IPS-18a (cell line): ENCODE measurements around the gene SCO1.

Source experiments
- H3K27ac ChIP-seq: one replicate; pipeline ENCODE4 v1.5.1; 2013; ENCODE audit warnings: low read length
- H3K27me3 ChIP-seq: one replicate; pipeline ENCODE4 v1.6.1; 2013; ENCODE audit warnings: mild to moderate bottlenecking, low read length; ENCODE audit not compliant: control insufficient read depth, insufficient read depth
- H3K36me3 ChIP-seq: one replicate; pipeline ENCODE4 v1.6.1; 2013; ENCODE audit warnings: low read depth, low read length; ENCODE audit not compliant: control insufficient read depth
- H3K4me1 ChIP-seq: one replicate; pipeline ENCODE4 v1.6.1; 2013; ENCODE audit warnings: low read depth, low read length; ENCODE audit not compliant: control insufficient read depth
- H3K4me3 ChIP-seq: one replicate; pipeline ENCODE4 v1.5.1; 2013; ENCODE audit warnings: low read length
- H3K9ac ChIP-seq: one replicate; pipeline ENCODE4 v1.6.1; 2013; ENCODE audit warnings: mild to moderate bottlenecking, low read length, moderate library complexity
- H3K9me3 ChIP-seq: one replicate; pipeline ENCODE4 v1.6.1; 2013; ENCODE audit warnings: low read depth, low read length; ENCODE audit not compliant: control insufficient read depth

The SCO1 gene

GRCh38 chr17:10651927-10652326 lies 45.4 kb downstream of the SCO1 start:
- Histone ChIP-seq H3K9ac (no peak overlapping the region), H3K36me3 (no peaks in the 10 kb centered on the region), H3K4me1 (no peaks in the 10 kb centered on the region), H3K4me3 (no peak overlapping the region), H3K27me3 (no peaks in the 10 kb centered on the region), H3K27ac (no peak overlapping the region), H3K9me3 (no peaks in the 10 kb centered on the region)

- H3K9me3 ChIP-seq, result no peaks in the 10 kb centered on the region
- H3K36me3 ChIP-seq, result no peaks in the 10 kb centered on the region
- H3K4me1 ChIP-seq, result no peaks in the 10 kb centered on the region
- H3K27me3 ChIP-seq, result no peaks in the 10 kb centered on the region
- no peak overlapping the region for H3K4me3 ChIP-seq
- no peak overlapping the region for H3K27ac ChIP-seq
- no peak overlapping the region for H3K9ac ChIP-seq
These were observed 47.7 kb downstream of the SCO1 start for GRCh38 chr17:10649602-10650001.

DNA sequence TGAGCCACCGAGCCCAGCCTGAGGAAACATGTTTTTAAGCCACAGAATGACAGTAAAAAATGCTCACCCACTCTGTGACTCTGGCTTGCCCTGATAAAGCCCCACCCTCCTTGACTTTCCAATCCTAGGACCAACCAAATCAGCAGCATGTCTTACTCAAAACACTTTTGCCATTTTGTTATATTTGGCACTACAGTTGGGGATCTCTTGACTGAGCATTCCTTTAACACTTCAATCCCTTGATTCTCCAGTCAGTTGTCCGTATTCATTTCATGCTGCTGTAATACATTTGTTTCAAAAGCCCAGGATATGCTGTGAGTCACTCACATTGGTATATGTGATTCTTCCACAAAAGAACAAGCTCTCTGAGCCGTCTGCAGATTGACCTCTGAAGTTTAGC lies 48.4 kb downstream of the SCO1 start:
- Histone ChIP-seq H3K4me1 (no peaks in the 10 kb centered on the region), H3K9me3 (no peaks in the 10 kb centered on the region), H3K4me3 (no peak overlapping the region), H3K27ac (no peak overlapping the region), H3K36me3 (no peaks in the 10 kb centered on the region), H3K27me3 (no peaks in the 10 kb centered on the region), H3K9ac (no peak overlapping the region)

- no peak overlapping the region for H3K27ac ChIP-seq
- H3K9me3 ChIP-seq, result no peaks in the 10 kb centered on the region
- H3K27me3 ChIP-seq, result no peaks in the 10 kb centered on the region
- no peak overlapping the region for H3K4me3 ChIP-seq
- H3K36me3 ChIP-seq, result no peaks in the 10 kb centered on the region
- H3K9ac ChIP-seq, result no peak overlapping the region
- no peaks in the 10 kb centered on the region for H3K4me1 ChIP-seq
These were observed 49.0 kb downstream of the SCO1 start for GRCh38 chr17:10648381-10648780.

- no peak overlapping the region for H3K27ac ChIP-seq
- no peak overlapping the region for H3K9ac ChIP-seq
- no peaks in the 10 kb centered on the region for H3K36me3 ChIP-seq
- no peaks in the 10 kb centered on the region for H3K27me3 ChIP-seq
- no peaks in the 10 kb centered on the region for H3K9me3 ChIP-seq
- no peaks in the 10 kb centered on the region for H3K4me1 ChIP-seq
- no peak overlapping the region for H3K4me3 ChIP-seq
These were observed 50.8 kb downstream of the SCO1 start for GRCh38 chr17:10646392-10646990.

DNA sequence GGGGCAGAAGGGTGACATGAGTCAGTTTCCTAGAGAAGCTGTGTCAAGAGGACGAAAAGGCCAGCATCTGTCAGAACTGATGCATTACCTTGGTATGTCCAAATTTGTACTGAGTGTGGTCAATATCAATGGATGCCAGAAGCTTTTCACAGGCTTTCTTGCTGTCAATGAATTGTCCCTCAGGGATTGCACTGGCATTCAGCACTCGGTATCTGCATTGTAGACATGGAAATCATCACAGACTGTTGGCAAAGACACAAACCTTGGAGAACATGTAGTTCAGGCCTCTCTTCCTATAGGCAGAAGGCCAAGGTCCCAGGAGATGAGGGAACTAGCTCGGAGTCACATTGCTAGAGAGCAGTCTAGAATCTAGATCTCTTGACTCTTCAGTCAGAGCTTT lies 56.9 kb downstream of the SCO1 start:
- no peaks in the 10 kb centered on the region for H3K9me3 ChIP-seq
- H3K27ac ChIP-seq, result no peak overlapping the region
- no peaks in the 10 kb centered on the region for H3K36me3 ChIP-seq
- H3K4me1 ChIP-seq, result no peaks in the 10 kb centered on the region
- H3K27me3 ChIP-seq, result no peaks in the 10 kb centered on the region
- no peak overlapping the region for H3K4me3 ChIP-seq
- H3K9ac ChIP-seq, result no peak overlapping the region

DNA sequence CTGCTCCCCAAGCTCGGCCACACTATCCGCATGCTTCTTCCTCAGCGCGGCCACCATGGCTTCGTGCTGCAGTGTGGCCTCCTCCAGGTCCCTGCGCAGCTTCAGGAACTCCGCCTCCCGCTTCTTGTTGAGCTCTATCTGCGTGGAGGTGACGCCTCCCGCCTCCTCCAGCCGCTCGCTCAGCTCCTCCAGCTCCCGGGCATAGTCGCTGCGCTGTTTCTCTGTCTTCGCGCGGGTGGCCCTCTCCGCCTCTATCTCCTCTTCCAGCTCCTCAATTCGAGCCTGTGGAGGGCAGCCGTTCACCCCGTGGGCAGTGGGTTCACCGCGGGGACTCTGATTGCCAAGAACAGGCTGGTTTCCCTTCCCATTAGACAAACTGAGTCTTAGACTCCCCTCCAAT lies 59.2 kb downstream of the SCO1 start:
- H3K4me3 ChIP-seq, result no peak overlapping the region
- no peaks in the 10 kb centered on the region for H3K36me3 ChIP-seq
- no peaks in the 10 kb centered on the region for H3K9me3 ChIP-seq
- H3K27me3 ChIP-seq, result no peaks in the 10 kb centered on the region
- no peak overlapping the region for H3K27ac ChIP-seq
- H3K4me1 ChIP-seq, result no peaks in the 10 kb centered on the region
- no peak overlapping the region for H3K9ac ChIP-seq

GRCh38 chr17:10635290-10635689 lies 62.0 kb downstream of the SCO1 start:
- H3K9me3 ChIP-seq, result no peaks in the 10 kb centered on the region
- H3K4me3 ChIP-seq, result no peak overlapping the region
- no peak overlapping the region for H3K9ac ChIP-seq
- H3K4me1 ChIP-seq, result no peaks in the 10 kb centered on the region
- H3K27ac ChIP-seq, result no peak overlapping the region
- no peaks in the 10 kb centered on the region for H3K27me3 ChIP-seq
- H3K36me3 ChIP-seq, result no peaks in the 10 kb centered on the region

- no peaks in the 10 kb centered on the region for H3K27me3 ChIP-seq
- no peak overlapping the region for H3K27ac ChIP-seq
- no peak overlapping the region for H3K4me3 ChIP-seq
- H3K4me1 ChIP-seq, result no peaks in the 10 kb centered on the region
- H3K9ac ChIP-seq, result no peak overlapping the region
- no peaks in the 10 kb centered on the region for H3K9me3 ChIP-seq
- no peaks in the 10 kb centered on the region for H3K36me3 ChIP-seq
These were observed 63.5 kb downstream of the SCO1 start for GRCh38 chr17:10633738-10634379.

DNA sequence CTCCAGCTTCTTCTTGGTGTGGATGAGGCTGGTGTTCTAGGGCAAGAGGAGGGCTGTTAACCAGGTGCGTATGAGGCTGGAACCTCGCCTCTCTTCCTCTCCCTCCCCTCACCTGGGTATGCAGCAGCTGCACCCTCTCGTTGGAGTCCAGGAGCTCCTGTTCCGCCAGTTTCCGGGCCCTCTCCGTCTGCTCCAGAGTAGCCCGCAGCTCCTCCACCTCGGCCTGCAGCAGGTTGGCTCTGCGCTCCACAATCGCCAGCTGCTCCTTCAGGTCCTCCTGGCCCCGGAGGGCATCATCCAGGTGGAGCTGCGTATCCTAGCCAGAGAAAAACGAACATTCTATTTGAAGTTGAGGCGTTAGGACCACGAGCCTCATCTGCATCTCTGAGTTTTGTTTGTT lies 65.6 kb downstream of the SCO1 start:
- Histone ChIP-seq H3K4me3 (no peak overlapping the region), H3K27ac (no peak overlapping the region), H3K27me3 (no peaks in the 10 kb centered on the region), H3K9me3 (no peaks in the 10 kb centered on the region), H3K9ac (no peak overlapping the region), H3K36me3 (no peaks in the 10 kb centered on the region), H3K4me1 (no peaks in the 10 kb centered on the region)

GRCh38 chr17:10631048-10631700 lies 66.2 kb downstream of the SCO1 start:
- no peak overlapping the region for H3K27ac ChIP-seq
- no peak overlapping the region for H3K9ac ChIP-seq
- no peaks in the 10 kb centered on the region for H3K9me3 ChIP-seq
- no peaks in the 10 kb centered on the region for H3K4me1 ChIP-seq
- H3K4me3 ChIP-seq, result no peak overlapping the region
- no peaks in the 10 kb centered on the region for H3K27me3 ChIP-seq
- no peaks in the 10 kb centered on the region for H3K36me3 ChIP-seq

DNA sequence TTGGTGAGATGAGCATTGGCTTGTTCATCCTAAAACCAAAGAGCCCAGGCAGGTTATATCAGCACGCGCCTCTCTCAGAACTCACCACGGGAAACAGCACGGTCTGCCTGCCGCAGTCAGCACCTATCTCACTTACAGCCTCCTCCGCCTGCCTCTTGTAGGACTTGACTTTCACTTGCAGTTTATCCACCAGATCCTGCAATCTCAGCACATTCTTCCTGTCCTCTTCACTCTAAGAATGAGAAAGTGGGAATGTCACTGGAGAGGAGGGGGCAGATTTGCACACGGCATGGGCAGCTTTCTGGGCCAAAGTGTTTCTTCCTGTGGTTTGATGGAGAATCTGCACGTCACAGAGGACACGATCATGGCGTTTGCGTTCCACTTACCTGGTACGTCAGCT lies 67.6 kb downstream of the SCO1 start:
- no peak overlapping the region for H3K27ac ChIP-seq
- no peaks in the 10 kb centered on the region for H3K27me3 ChIP-seq
- H3K4me3 ChIP-seq, result no peak overlapping the region
- no peak overlapping the region for H3K9ac ChIP-seq
- no peaks in the 10 kb centered on the region for H3K4me1 ChIP-seq
- no peaks in the 10 kb centered on the region for H3K9me3 ChIP-seq
- H3K36me3 ChIP-seq, result no peaks in the 10 kb centered on the region
